ENCODE measurements around the gene WNT11. TPM values are rescaled to one million over a fixed set of nuclear protein-coding genes. Genes with fewer than 3 reads are reported as not detected.
"Not testable (repeated sequence)": the region's sequence is repeated elsewhere in the genome, so short reads cannot be mapped to it uniquely, and the experiment has no call there.

Gene WNT11
- total RNA-seq, 2 donors from 2014 or later, result 1.6 to 6.8 TPM

DNA sequence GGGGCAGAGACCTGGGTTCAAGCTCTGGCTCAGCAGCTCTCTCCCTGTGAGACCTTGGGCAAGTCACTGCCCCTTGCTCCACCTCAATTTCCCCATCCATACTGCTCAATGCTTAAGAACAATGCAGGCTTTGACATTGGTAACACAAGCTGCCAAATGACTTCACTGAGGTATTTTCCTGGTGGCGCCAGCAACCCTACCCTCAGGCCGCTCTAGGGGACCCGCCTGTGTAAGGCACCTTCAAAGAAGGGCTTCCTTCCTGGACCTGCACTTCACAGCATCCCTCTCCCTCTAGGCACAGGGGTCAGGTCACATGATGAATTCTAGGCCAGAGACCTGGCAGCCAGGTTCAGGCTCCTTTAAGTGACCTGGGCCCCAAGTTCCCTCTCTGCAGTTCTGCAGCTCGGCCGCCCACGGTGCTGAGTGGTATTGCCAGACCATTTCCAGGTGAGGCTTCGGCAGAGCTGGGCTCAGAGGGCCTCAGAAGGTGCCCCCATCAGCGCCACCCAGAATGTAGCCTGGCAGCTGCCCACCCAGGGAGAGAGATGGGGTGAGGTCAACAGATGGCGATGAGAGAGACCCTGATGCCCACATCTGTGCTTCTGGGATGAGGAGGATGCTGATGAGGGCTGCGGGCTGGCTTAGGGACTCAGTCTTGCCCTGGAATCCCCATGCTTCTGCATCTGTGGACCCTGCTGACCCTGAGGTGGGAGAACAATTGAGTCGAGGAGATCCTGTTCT lies 4.5 kb downstream of the WNT11 start:
- no peak overlapping the region for H3K4me3 ChIP-seq
- TF ChIP-seq, protein P1, sequence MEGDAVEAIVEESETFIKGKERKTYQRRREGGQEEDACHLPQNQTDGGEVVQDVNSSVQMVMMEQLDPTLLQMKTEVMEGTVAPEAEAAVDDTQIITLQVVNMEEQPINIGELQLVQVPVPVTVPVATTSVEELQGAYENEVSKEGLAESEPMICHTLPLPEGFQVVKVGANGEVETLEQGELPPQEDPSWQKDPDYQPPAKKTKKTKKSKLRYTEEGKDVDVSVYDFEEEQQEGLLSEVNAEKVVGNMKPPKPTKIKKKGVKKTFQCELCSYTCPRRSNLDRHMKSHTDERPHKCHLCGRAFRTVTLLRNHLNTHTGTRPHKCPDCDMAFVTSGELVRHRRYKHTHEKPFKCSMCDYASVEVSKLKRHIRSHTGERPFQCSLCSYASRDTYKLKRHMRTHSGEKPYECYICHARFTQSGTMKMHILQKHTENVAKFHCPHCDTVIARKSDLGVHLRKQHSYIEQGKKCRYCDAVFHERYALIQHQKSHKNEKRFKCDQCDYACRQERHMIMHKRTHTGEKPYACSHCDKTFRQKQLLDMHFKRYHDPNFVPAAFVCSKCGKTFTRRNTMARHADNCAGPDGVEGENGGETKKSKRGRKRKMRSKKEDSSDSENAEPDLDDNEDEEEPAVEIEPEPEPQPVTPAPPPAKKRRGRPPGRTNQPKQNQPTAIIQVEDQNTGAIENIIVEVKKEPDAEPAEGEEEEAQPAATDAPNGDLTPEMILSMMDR (IDR thresholded peaks at IDR 0.05), result no peak
- no peaks in the 10 kb centered on the region for H3K9me3 ChIP-seq
- H3K27me3 ChIP-seq, result no peaks in the 10 kb centered on the region
- H3K27ac ChIP-seq, result no peak overlapping the region
- H3K36me3 ChIP-seq, result no peaks in the 10 kb centered on the region
- DNase-seq (ENCODE audit: low spot score), result no peak
- peaks cover 0 to 14% of the 10 kb centered on the region in 2 donors for H3K4me1 ChIP-seq

DNA sequence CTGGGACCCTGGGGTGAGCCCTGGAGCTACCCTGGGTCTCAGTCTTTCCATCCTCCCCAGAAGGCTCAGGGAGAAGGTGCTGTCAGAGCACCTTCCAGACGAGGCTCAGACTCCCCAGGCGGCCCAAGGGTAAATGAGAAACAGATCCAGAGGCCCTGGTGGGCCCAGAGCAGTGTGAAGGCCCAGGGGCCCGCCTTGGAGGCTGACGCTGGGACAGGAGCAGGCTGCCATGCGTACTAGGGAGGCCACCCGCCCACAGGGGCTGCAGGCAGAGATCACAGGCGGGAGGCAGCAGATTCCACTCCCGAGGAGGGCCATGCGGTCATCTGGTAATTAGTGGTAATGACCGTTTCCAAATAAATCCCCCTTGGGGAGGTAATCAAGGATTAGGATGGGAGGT lies 5.2 kb downstream of the WNT11 start:
- no peak for DNase-seq (ENCODE audit: low spot score)
- Histone ChIP-seq H3K36me3 (no peaks in the 10 kb centered on the region), H3K27ac (no peak overlapping the region), H3K27me3 (no peaks in the 10 kb centered on the region), H3K4me3 (no peak overlapping the region), H3K9me3 (no peaks in the 10 kb centered on the region), H3K4me1 (peaks cover 0 to 10% of the 10 kb centered on the region in 2 donors)
- TF ChIP-seq, protein P1 (IDR thresholded peaks at IDR 0.05), result no peak

DNA sequence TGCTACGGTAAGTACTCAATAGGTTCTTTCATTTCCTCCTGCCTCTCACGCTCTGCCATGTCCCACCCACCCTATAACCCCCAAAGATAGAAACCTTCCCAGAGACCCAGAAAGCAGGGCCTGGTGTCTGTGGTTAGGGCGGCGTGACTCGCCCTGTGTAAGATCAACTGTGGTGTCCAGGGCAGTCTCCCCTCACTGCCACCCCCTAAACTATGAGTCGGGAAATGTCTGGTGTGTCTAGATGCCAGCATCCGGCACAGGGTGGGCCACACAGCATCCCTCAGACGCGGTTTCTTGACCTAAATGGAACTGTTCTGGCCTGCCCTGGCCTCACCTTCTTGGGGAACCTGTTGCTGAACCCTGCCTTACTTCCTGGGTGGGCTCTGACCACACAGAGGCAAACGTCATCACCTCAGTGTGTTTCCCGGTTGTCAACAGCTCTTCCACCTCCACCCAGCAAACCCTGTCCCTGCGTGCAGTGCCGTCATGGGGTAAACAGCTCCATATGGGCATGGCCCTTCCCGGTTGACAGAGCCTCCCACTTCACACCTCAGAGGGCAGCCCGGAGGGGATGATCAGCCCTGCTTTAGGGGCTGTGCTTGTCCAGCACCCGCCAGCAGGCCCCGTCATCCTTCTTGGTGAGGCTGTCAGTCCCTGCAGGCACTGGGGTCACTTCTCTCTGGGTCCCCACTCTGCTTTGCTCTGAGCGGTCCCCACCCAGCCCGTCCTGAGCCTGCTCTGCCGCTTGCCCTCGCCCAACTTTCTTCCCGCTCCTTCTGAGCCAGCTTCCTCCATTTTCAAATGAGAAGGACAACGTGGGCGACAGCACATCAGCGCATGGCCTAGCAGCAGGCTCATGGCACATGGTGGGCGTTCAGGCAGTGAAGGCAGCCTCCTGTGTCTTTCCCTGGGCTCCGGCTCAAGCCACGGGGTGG lies 6.0 kb downstream of the WNT11 start:
- H3K27ac ChIP-seq, result no peak overlapping the region
- H3K4me1 ChIP-seq, result peaks cover 0 to 2% of the 10 kb centered on the region in 2 donors
- no peaks in the 10 kb centered on the region for H3K9me3 ChIP-seq
- H3K4me3 ChIP-seq, result no peak overlapping the region
- DNase-seq (ENCODE audit: low spot score), result no peak
- no peaks in the 10 kb centered on the region for H3K36me3 ChIP-seq
- TF ChIP-seq, protein P1 (IDR thresholded peaks at IDR 0.05), result no peak
- no peaks in the 10 kb centered on the region for H3K27me3 ChIP-seq

DNA sequence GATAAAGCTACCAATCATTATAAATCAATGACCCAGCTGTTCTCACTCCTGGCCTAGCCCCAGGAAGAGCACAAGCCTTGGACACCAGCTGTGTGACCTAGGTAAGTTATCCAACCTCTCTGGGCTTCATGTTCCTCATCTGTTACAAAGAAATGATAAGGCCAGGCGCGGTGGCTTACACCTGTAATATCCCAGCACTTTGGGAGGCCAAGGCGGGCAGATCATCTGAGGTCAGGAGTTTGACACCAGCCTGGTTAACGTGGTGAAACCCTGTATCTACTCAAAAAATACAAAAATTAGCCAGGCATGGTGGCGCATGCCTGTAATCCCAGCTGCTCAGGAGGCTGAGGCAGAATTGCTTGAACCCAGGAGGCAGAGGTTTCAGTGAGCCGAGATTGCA lies 7.6 kb downstream of the WNT11 start:
- H3K4me1 ChIP-seq; H3K36me3 ChIP-seq; H3K27me3 ChIP-seq; H3K27ac ChIP-seq; DNase-seq (ENCODE audit: low spot score); H3K4me3 ChIP-seq; H3K9me3 ChIP-seq: not testable (repeated sequence)

DNA sequence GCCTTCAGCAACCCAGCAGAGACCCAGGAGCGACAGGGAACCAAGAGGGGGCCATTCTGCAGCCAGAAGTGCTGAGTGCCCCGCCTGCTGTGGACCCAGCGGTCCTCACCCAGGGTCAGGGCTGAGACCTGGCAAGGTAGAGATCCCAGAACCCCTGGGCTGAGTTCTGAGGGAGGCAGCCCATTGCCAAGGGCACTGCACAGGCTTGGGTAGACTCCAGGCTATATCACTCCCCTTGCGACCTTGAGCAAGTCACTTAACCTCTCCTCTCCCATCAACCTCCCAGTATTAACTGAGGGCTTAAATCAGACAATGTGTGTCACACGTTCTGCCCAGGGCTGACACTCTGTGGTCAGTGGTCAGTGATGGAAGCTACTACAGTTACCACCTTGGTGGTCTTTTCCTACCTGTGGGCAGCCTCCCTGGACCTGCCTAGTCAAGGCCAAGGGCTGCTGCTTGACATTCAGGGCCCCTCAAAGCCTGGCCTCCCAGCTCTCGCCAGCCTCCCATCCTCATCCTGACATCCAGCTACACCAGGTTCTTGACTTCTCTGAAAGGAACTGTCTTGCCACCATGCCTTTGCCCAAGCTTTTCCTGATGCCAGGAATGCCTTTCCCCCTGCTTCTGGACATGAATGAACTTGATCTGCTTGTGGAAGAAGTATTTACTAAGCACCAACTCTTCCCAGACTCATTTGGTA lies 8.2 kb downstream of the WNT11 start:
- Histone ChIP-seq H3K4me1 (no peaks in the 10 kb centered on the region), H3K9me3 (no peaks in the 10 kb centered on the region), H3K27ac (no peak overlapping the region), H3K4me3 (no peak overlapping the region), H3K36me3 (no peaks in the 10 kb centered on the region), H3K27me3 (no peaks in the 10 kb centered on the region)
- TF ChIP-seq, protein P1 (IDR thresholded peaks at IDR 0.05), result no peak
- DNase-seq (ENCODE audit: low spot score), result no peak

DNA sequence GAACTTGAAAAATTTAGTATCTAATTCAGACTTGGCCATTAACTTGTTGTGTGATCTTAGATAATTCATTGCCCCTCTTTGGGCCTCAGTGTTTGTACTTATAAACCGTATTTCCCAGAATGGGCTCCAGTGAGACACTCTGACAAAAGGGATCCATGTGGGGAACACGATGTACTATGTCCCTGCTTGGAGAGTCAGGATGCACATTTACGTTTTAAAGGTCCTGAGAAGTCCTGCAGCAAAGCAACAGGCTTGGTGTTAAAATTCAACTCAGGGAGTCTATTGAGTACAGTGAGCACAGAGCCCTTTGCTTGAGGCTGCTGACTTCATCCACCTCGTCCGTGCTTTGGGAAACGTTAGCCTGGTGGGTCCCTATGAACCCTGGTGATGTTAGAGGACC lies 9.0 kb downstream of the WNT11 start:
- Histone ChIP-seq H3K4me1 (no peaks in the 10 kb centered on the region), H3K4me3 (no peak overlapping the region), H3K36me3 (no peaks in the 10 kb centered on the region), H3K9me3 (no peaks in the 10 kb centered on the region), H3K27ac (no peak overlapping the region), H3K27me3 (no peaks in the 10 kb centered on the region)
- no peak for DNase-seq (ENCODE audit: low spot score)
- TF ChIP-seq, protein P1 (IDR thresholded peaks at IDR 0.05), result no peak
